Loucy (cell line): Measurements from ENCODE around the gene AGPAT2.

Source experiments
- H2AFZ ChIP-seq: fragments of 200-600 bp; sonication (generic); 2 replicates; pipeline ENCODE4 v1.6.0; 2016; ENCODE audit warnings: antibody characterized with exemption, mild to moderate bottlenecking, low read length, moderate library complexity
- H3F3A ChIP-seq: fragments of 200-600 bp; 2 replicates; pipeline ENCODE4 v1.6.0; 2016; ENCODE audit warnings: antibody characterized with exemption, low read depth, mild to moderate bottlenecking
- H3K27me3 ChIP-seq: fragments of 200-600 bp; sonication (generic); 2 replicates; pipeline ENCODE4 v1.6.1; 2014; ENCODE audit warnings: low read length, mild to moderate bottlenecking; ENCODE audit not compliant: insufficient read depth, poor library complexity, severe bottlenecking
- H3K36me3 ChIP-seq: fragments of 200-600 bp; sonication (generic); 2 replicates; pipeline ENCODE4 v1.6.1; 2016; ENCODE audit warnings: low read length; ENCODE audit not compliant: insufficient read depth
- H3K4me1 ChIP-seq: fragments of 200-600 bp; sonication (generic); 2 replicates; pipeline ENCODE4 v1.5.1; 2014; ENCODE audit warnings: low read length, mild to moderate bottlenecking; ENCODE audit not compliant: insufficient read depth, poor library complexity, severe bottlenecking
- H3K4me2 ChIP-seq: fragments of 200-600 bp; sonication (generic); 2 replicates; pipeline ENCODE4 v1.6.0; 2014; ENCODE audit warnings: antibody characterized with exemption, low read length, low read depth, mild to moderate bottlenecking; ENCODE audit not compliant: poor library complexity, severe bottlenecking
- H3K4me3 ChIP-seq: fragments of 200-600 bp; sonication (generic); 2 replicates; pipeline ENCODE4 v1.5.1; 2014; ENCODE audit warnings: low read length, mild to moderate bottlenecking, mixed read lengths; ENCODE audit not compliant: poor library complexity, severe bottlenecking
- H3K79me2 ChIP-seq: fragments of 200-600 bp; sonication (generic); 2 replicates; pipeline ENCODE4 v1.6.1; 2014; ENCODE audit warnings: low read length; ENCODE audit not compliant: insufficient read depth
- H3K9ac ChIP-seq: fragments of 200-600 bp; sonication (generic); 2 replicates; pipeline ENCODE4 v1.6.0; 2014; ENCODE audit warnings: mild to moderate bottlenecking, low read depth, low read length, moderate library complexity; ENCODE audit not compliant: poor library complexity, severe bottlenecking
- H3K9me2 ChIP-seq: fragments of 200-600 bp; sonication (generic); replicated peaks from 2 replicates; pipeline ENCODE4 v1.6.1; 2016; ENCODE audit warnings: low read depth, low read length, mixed read lengths
- H3K9me3 ChIP-seq: fragments of 200-600 bp; sonication (generic); 2 replicates; pipeline ENCODE4 v1.6.1; 2014; ENCODE audit warnings: mild to moderate bottlenecking, antibody characterized with exemption, low read length, low read depth; ENCODE audit not compliant: insufficient read depth
- H4K20me1 ChIP-seq: fragments of 200-600 bp; sonication (generic); 2 replicates; pipeline ENCODE4 v1.6.0; 2014; ENCODE audit warnings: antibody characterized with exemption, low read length, mild to moderate bottlenecking; ENCODE audit not compliant: insufficient read depth, poor library complexity, severe bottlenecking
- EZH2phosphoT487 ChIP-seq: fragments of 200-600 bp; IDR thresholded peaks from 2 replicates; pipeline ENCODE4 v1.6.1; 2018; ENCODE audit warnings: antibody characterized with exemption, mild to moderate bottlenecking, moderate library complexity, borderline replicate concordance
- TF ChIP-seq, protein P1 (sequence below): fragments of 200-600 bp; sonication (generic); conservative IDR thresholded peaks from 2 replicates; pipeline ENCODE4 v1.5.1; 2014; ENCODE audit warnings: mild to moderate bottlenecking, antibody characterized with exemption, low read length

Gene AGPAT2

DNA sequence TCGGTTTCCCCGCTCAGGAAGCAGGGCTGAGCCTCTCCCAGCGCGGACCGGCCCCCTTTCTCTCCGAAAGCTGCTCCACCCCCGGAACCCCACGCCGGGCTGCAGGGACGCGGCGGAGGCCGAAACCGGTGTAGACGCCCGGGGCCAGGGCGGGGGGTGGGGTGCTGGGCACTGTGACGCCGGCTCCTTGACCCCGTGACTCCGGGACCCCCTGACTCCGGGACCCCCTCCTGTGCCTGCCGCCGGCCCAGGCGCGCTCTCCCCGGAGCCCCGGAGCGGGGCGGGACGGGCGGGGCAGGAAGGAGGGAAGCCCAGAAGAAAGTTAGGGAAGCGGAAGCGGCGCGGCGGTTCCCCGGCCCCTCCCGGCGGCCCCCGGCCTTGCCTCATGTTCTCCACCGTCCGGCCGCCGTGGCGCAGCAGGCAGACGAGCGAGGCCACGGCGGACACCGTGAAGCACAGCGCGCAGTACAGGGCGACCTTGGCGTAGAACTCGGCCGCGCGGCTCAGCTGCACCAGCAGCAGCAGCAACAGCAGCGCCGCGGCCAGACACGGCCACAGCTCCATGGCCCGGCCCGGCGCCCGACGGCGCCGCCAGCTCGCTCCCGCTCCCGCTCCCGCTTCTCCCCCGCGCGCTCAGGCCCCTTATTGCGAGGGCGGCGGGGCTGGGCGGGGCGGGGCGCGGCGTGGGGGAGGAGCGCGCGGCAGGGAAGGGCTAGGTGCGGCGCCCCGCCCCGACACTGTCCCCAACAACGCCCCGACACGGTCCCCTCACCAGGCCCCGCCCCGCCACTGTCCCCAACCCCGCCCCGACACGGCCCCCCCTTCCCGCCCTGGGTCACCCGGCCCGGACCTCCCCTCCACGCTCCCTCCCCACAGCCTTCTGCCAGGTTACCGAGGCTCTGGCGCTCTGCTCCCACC lies at the start of gene AGPAT2:
TSS of gene AGPAT2 (minus strand) at position 664 of the 918 bp plus-strand sequence. CDS start at position 564, 100 bp downstream.
- TF ChIP-seq, protein P1, sequence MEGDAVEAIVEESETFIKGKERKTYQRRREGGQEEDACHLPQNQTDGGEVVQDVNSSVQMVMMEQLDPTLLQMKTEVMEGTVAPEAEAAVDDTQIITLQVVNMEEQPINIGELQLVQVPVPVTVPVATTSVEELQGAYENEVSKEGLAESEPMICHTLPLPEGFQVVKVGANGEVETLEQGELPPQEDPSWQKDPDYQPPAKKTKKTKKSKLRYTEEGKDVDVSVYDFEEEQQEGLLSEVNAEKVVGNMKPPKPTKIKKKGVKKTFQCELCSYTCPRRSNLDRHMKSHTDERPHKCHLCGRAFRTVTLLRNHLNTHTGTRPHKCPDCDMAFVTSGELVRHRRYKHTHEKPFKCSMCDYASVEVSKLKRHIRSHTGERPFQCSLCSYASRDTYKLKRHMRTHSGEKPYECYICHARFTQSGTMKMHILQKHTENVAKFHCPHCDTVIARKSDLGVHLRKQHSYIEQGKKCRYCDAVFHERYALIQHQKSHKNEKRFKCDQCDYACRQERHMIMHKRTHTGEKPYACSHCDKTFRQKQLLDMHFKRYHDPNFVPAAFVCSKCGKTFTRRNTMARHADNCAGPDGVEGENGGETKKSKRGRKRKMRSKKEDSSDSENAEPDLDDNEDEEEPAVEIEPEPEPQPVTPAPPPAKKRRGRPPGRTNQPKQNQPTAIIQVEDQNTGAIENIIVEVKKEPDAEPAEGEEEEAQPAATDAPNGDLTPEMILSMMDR, result no peak
- TF ChIP-seq EZH2phosphoT487, result no peak
- H2AFZ ChIP-seq, result peak within 1 kb of the TSS; percentile 79
- peaks cover 43% of the 10 kb centered on the region for H3K79me2 ChIP-seq
- H4K20me1 ChIP-seq, result peaks cover 26% of the 10 kb centered on the region
- H3K9me3 ChIP-seq, result no peaks in the 10 kb centered on the region
- no peaks in the 10 kb centered on the region for H3F3A ChIP-seq
- no peaks in the 10 kb centered on the region for H3K27me3 ChIP-seq
- H3K4me1 ChIP-seq, result peaks cover 25% of the 10 kb centered on the region
- H3K9me2 ChIP-seq, result no peaks in the 10 kb centered on the region
- H3K36me3 ChIP-seq, result no peaks in the 10 kb centered on the region
- H3K4me2 ChIP-seq, result peak within 1 kb of the TSS; percentile 92
- H3K9ac ChIP-seq, result peak within 1 kb of the TSS; percentile 96
- H3K4me3 ChIP-seq, result peak within 1 kb of the TSS; percentile 98

DNA sequence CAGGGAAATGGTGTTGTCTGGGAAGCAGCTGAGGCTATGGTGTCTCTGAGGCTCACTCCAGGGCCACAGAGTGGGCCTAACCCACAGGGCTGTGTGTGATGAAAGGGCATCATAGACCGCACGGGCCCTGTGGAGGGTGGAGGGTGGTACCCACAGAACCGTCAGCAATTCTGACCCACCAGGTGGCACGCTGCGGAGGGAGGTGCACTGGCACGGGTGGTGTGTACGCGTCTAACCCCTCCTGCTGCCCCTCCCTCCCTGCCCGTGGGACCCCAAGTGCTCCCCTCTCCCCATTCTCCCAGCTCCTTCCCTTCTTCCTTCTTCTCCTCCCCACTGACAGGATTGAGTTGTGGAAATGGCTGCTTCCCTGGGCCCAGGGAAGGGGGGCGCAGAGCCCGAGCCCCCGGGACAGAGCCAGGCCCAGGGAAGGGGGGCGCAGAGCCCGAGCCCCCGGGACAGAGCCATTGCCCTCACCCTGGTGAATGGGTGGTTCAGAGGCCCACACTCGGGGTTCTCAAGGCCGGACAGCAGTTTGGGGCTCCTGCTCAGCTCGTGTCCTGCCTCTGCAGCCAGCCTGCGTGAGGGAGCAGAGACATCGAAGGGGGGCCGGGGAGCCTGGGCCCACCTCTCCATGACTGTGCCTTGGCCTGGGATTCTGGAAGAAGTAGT lies 48.7 kb upstream of the AGPAT2 start:
- Histone ChIP-seq H3K27me3 (no peaks in the 10 kb centered on the region), H2AFZ (no peak overlapping the region), H3K9ac (no peak overlapping the region)

DNA sequence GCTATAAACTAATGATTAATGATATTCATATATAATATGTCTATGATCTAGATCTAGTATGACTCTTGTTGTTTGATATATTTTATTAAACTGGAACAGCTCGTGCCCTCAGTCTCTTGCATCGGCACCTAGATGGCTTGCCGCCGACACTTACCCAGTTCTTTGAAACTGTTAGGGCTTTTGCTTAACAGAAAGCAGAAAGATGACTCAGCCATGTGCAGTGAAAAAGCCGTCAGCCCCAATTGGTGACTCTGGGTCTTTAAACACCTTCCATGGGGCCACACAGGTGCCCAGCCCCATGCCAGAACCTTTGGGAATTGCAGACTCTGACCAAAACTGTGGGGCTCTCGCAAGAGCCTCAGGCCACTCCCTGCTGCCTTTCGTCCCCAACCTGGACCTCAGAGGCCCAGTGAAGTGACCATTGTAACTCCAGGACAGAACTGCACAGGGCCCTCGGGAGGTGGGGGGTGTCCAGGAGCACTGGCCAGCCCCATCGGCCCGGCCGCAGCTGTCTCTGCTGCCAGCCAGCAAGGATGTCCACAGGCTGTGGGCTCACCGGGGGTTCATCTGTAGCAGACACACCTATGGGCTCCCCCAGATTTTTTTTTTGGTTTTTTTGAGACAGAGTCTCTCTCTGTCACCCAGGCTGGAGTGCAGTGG lies 47.7 kb upstream of the AGPAT2 start:
- no peak overlapping the region for H3K9ac ChIP-seq
- H3K4me1 ChIP-seq, result no peaks in the 10 kb centered on the region
- H3K36me3 ChIP-seq, result no peaks in the 10 kb centered on the region
- H3K79me2 ChIP-seq, result no peaks in the 10 kb centered on the region
- no peaks in the 10 kb centered on the region for H3K27me3 ChIP-seq
- H3K4me3 ChIP-seq, result no peak overlapping the region
- no peaks in the 10 kb centered on the region for H4K20me1 ChIP-seq
- no peak for TF ChIP-seq EZH2phosphoT487
- TF ChIP-seq, protein P1, result no peak
- H3K4me2 ChIP-seq, result no peak overlapping the region
- H3K9me3 ChIP-seq, result no peaks in the 10 kb centered on the region
- no peaks in the 10 kb centered on the region for H3F3A ChIP-seq
- H2AFZ ChIP-seq, result no peak overlapping the region
- no peaks in the 10 kb centered on the region for H3K9me2 ChIP-seq

More for the DNA sequence above, 48.7 kb upstream of the AGPAT2 start:
- no peaks in the 10 kb centered on the region for H3K36me3 ChIP-seq
- no peaks in the 10 kb centered on the region for H3F3A ChIP-seq
- no peak overlapping the region for H3K4me3 ChIP-seq
- no peak overlapping the region for H3K4me2 ChIP-seq
- no peaks in the 10 kb centered on the region for H3K79me2 ChIP-seq
- H3K4me1 ChIP-seq, result no peaks in the 10 kb centered on the region
- no peak for TF ChIP-seq EZH2phosphoT487
- TF ChIP-seq, protein P1, result no peak
- no peaks in the 10 kb centered on the region for H3K9me2 ChIP-seq
- H4K20me1 ChIP-seq, result no peaks in the 10 kb centered on the region
- H3K9me3 ChIP-seq, result no peaks in the 10 kb centered on the region
